SK-N-SH treated with all-trans-retinoic acid at 6 μM for 48 hours (cell line): ENCODE measurements around the gene SYNE1.
"Not testable (repeated sequence)": the region's sequence is repeated elsewhere in the genome, so short reads cannot be mapped to it uniquely, and the experiment has no call there.

Experiments used
- ARNTL ChIP-seq: fragments of 450-650 bp; formaldehyde crosslinking; IDR thresholded peaks from 2 replicates; pipeline ENCODE4 v1.5.0; 2020; ENCODE audit warnings: low read depth, mild to moderate bottlenecking, moderate library complexity, borderline replicate concordance
- ESRRG ChIP-seq: fragments of 250-450 bp; sonication (Bioruptor Pico); IDR thresholded peaks from 2 replicates; pipeline ENCODE4 v1.6.1; 2021; ENCODE audit warnings: mild to moderate bottlenecking
- OSR1 ChIP-seq: fragments of 250-450 bp; sonication (Bioruptor Pico); IDR thresholded peaks from 2 replicates; pipeline ENCODE4 v1.8.0; 2022; ENCODE audit warnings: moderate library complexity, mild to moderate bottlenecking, inconsistent platforms
- PPARA ChIP-seq: fragments of 250-450 bp; sonication (Bioruptor Pico); IDR thresholded peaks from 2 replicates; pipeline ENCODE4 v1.5.0; 2020; ENCODE audit warnings: mild to moderate bottlenecking, borderline replicate concordance
- RARB ChIP-seq: fragments of 250-450 bp; sonication (Bioruptor Pico); IDR thresholded peaks from 2 replicates; pipeline ENCODE4 v1.8.0; 2021; ENCODE audit warnings: mild to moderate bottlenecking, moderate library complexity
- ZC3H10 ChIP-seq: fragments of 250-450 bp; sonication (Bioruptor Pico); IDR thresholded peaks from 2 replicates; pipeline ENCODE4 v1.5.1; 2021; ENCODE audit warnings: mild to moderate bottlenecking, moderate library complexity
- ZFP3 ChIP-seq: fragments of 250-450 bp; sonication (Bioruptor Pico); IDR thresholded peaks from 2 replicates; pipeline ENCODE4 v1.5.0; 2020; ENCODE audit warnings: mild to moderate bottlenecking, moderate library complexity
- ZFP30 ChIP-seq: fragments of 450-650 bp; formaldehyde crosslinking; IDR thresholded peaks from 2 replicates; pipeline ENCODE4 v1.5.0; 2022; ENCODE audit warnings: mild to moderate bottlenecking, moderate library complexity
- ZNF565 ChIP-seq: fragments of 450-650 bp; formaldehyde crosslinking; conservative IDR thresholded peaks from 2 replicates; pipeline ENCODE4 v1.5.0; 2020; ENCODE audit warnings: low read depth, mild to moderate bottlenecking, moderate library complexity
- ZNF8 ChIP-seq: fragments of 450-650 bp; formaldehyde crosslinking; IDR thresholded peaks from 2 replicates; pipeline ENCODE4 v1.5.0; 2020; ENCODE audit warnings: mild to moderate bottlenecking, moderate library complexity
- TF ChIP-seq, protein P1 (sequence below): fragments of 250-450 bp; sonication (Bioruptor Pico); IDR thresholded peaks from 2 replicates; pipeline ENCODE4 v1.8.0; 2021; ENCODE audit warnings: low read depth, mild to moderate bottlenecking, moderate library complexity, borderline replicate concordance
- TF ChIP-seq, protein P2 (sequence below): fragments of 250-450 bp; sonication (Bioruptor Pico); IDR thresholded peaks from 2 replicates; pipeline ENCODE4 v1.5.1; 2020; ENCODE audit warnings: low read depth, mild to moderate bottlenecking, moderate library complexity
- TF ChIP-seq, protein P3 (sequence below): fragments of 250-450 bp; sonication (Bioruptor Pico); IDR thresholded peaks from 2 replicates; pipeline ENCODE4 v1.8.0; 2020; ENCODE audit warnings: mild to moderate bottlenecking, moderate library complexity, borderline replicate concordance
- TF ChIP-seq, protein P4 (sequence below): fragments of 250-450 bp; sonication (Bioruptor Pico); IDR thresholded peaks from 2 replicates; pipeline ENCODE4 v1.5.0; 2020; ENCODE audit warnings: mild to moderate bottlenecking, moderate library complexity

DNA sequence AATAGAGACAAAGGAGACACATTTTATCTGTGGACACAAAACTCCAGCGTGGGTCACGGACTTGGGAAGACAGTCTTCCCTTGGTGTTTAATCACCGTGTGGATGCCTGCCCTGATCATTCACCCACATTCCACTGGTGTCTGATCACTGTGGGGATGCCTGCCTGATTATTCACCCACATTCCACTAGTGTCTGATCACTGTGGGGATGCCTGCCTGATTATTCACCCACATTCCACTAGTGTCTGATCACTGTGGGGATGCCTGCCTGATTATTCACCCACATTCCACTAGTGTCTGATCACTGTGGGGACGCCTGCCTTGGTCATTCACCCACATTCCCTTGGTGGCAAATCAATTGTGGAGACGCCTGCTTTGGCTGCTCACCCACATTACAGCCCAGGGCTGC lies 146.2 kb downstream of the SYNE1 start:
- not testable (repeated sequence) for TF ChIP-seq ZFP30, RARB, ZNF8, ZNF565, ZC3H10, PPARA, OSR1, ESRRG, ZFP3, ARNTL (CRISPR knock-in tag)
- TF ChIP-seq, protein P1, sequence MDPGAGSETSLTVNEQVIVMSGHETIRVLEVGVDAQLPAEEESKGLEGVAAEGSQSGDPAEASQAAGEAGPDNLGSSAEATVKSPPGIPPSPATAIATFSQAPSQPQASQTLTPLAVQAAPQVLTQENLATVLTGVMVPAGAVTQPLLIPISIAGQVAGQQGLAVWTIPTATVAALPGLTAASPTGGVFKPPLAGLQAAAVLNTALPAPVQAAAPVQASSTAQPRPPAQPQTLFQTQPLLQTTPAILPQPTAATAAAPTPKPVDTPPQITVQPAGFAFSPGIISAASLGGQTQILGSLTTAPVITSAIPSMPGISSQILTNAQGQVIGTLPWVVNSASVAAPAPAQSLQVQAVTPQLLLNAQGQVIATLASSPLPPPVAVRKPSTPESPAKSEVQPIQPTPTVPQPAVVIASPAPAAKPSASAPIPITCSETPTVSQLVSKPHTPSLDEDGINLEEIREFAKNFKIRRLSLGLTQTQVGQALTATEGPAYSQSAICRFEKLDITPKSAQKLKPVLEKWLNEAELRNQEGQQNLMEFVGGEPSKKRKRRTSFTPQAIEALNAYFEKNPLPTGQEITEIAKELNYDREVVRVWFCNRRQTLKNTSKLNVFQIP (CRISPR knock-in tag): not testable (repeated sequence)
- TF ChIP-seq, protein P2, sequence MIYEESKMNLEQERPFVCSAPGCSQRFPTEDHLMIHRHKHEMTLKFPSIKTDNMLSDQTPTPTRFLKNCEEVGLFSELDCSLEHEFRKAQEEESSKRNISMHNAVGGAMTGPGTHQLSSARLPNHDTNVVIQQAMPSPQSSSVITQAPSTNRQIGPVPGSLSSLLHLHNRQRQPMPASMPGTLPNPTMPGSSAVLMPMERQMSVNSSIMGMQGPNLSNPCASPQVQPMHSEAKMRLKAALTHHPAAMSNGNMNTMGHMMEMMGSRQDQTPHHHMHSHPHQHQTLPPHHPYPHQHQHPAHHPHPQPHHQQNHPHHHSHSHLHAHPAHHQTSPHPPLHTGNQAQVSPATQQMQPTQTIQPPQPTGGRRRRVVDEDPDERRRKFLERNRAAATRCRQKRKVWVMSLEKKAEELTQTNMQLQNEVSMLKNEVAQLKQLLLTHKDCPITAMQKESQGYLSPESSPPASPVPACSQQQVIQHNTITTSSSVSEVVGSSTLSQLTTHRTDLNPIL (CRISPR knock-in tag): not testable (repeated sequence)
- TF ChIP-seq, protein P3, sequence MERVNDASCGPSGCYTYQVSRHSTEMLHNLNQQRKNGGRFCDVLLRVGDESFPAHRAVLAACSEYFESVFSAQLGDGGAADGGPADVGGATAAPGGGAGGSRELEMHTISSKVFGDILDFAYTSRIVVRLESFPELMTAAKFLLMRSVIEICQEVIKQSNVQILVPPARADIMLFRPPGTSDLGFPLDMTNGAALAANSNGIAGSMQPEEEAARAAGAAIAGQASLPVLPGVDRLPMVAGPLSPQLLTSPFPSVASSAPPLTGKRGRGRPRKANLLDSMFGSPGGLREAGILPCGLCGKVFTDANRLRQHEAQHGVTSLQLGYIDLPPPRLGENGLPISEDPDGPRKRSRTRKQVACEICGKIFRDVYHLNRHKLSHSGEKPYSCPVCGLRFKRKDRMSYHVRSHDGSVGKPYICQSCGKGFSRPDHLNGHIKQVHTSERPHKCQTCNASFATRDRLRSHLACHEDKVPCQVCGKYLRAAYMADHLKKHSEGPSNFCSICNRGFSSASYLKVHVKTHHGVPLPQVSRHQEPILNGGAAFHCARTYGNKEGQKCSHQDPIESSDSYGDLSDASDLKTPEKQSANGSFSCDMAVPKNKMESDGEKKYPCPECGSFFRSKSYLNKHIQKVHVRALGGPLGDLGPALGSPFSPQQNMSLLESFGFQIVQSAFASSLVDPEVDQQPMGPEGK: not testable (repeated sequence)
- TF ChIP-seq, protein P4, sequence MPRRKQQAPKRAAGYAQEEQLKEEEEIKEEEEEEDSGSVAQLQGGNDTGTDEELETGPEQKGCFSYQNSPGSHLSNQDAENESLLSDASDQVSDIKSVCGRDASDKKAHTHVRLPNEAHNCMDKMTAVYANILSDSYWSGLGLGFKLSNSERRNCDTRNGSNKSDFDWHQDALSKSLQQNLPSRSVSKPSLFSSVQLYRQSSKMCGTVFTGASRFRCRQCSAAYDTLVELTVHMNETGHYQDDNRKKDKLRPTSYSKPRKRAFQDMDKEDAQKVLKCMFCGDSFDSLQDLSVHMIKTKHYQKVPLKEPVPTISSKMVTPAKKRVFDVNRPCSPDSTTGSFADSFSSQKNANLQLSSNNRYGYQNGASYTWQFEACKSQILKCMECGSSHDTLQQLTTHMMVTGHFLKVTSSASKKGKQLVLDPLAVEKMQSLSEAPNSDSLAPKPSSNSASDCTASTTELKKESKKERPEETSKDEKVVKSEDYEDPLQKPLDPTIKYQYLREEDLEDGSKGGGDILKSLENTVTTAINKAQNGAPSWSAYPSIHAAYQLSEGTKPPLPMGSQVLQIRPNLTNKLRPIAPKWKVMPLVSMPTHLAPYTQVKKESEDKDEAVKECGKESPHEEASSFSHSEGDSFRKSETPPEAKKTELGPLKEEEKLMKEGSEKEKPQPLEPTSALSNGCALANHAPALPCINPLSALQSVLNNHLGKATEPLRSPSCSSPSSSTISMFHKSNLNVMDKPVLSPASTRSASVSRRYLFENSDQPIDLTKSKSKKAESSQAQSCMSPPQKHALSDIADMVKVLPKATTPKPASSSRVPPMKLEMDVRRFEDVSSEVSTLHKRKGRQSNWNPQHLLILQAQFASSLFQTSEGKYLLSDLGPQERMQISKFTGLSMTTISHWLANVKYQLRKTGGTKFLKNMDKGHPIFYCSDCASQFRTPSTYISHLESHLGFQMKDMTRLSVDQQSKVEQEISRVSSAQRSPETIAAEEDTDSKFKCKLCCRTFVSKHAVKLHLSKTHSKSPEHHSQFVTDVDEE: not testable (repeated sequence)
